ENCODE results near the gene EREG.

- TF ChIP-seq, protein P1, sequence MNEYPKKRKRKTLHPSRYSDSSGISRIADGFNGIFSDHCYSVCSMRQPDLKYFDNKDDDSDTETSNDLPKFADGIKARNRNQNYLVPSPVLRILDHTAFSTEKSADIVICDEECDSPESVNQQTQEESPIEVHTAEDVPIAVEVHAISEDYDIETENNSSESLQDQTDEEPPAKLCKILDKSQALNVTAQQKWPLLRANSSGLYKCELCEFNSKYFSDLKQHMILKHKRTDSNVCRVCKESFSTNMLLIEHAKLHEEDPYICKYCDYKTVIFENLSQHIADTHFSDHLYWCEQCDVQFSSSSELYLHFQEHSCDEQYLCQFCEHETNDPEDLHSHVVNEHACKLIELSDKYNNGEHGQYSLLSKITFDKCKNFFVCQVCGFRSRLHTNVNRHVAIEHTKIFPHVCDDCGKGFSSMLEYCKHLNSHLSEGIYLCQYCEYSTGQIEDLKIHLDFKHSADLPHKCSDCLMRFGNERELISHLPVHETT (CRISPR knock-in tag; conservative IDR thresholded peaks at IDR 0.05 in 1 of 2, IDR thresholded peaks at IDR 0.05 in 1 of 2), result no peak
- no peak for TF ChIP-seq EZH2 (IDR thresholded peaks at IDR 0.05; ENCODE audit: borderline replicate concordance, low read depth, low read length)
Measured at GRCh38 chr4:74374128-74374527, 9.2 kb downstream of the EREG start.

All from K562 (cell line).